GM12875 (cell line): Measurements from ENCODE around the gene GYS1.
"Not testable (repeated sequence)": the region's sequence is repeated elsewhere in the genome, so short reads cannot be mapped to it uniquely, and the experiment has no call there.

Experiments used
- H3K4me3 ChIP-seq: one replicate; pipeline ENCODE4 v1.5.1; 2011; ENCODE audit warnings: low read depth, low read length, control low read depth
- TF ChIP-seq, protein P1 (sequence below): IDR thresholded peaks from 2 replicates; pipeline ENCODE4 v1.5.1; 2011; ENCODE audit warnings: low read depth, mild to moderate bottlenecking, control low read depth, inconsistent platforms, low read length, moderate library complexity, borderline replicate concordance; ENCODE audit not compliant: insufficient read depth

The GYS1 gene

DNA sequence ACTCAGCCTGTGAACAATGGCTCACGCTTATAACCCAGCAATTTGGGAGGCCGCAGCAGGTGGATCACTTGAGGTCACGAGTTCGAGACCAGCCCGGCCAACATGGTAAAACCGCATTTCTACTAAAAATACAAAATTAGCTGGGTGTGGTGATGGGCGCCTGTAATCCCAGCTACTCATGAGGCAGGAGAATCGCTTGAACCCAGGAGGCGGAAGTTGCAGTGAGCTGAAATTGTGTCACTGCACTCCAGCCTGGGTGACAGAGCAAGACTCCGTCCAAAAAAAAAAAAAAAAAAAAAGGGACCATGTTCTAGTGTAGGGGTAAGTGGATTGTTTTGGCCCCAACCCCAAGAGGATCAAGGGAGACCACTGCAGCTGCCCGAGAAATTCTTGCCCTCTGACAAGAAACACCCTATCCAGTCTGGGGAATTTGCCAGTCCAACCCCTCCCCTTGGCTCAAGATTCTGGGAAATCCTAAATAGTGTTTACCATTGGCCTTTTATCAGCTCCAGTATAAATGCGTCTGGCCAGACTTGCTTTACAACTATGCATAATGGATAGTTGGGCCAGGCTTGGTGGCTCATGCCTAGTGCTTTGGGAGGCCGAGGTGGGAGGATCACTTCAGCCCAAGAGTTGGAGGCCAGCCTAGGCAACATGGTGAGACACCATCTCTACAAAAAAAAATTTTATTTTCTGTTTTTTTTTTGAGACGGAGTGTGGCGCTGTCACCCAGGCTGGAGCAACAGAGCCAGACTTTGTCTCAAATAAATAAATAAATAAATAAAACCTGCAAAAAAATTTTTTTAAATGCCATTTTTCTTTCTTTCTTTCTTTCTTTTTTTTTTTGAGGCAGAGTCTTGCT is 64.7 kb downstream of the GYS1 start:
- H3K4me3 ChIP-seq, result no peak overlapping the region

DNA sequence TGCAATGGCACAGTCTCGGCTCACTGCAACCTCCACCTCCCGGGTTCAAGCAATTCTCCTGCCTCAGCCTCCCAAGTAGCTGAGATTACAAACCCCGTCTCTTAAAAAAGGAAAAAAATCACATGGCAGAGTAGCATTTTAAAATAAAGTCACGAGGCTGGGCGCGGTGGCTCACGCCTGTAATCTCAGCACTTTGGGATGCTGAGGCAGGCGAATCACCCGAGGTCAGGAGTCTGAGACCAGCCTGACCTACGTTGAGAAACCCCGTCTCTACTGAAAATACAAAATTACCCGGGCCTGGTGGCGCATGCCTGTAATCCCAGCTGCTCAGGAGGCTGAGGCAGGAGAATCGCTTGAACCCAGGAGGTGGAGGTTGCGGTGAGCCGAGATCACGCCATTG is 65.4 kb downstream of the GYS1 start:
- H3K4me3 ChIP-seq, result not testable (repeated sequence)

More for the DNA sequence above, 64.7 kb downstream of the GYS1 start:
- TF ChIP-seq, protein P1, sequence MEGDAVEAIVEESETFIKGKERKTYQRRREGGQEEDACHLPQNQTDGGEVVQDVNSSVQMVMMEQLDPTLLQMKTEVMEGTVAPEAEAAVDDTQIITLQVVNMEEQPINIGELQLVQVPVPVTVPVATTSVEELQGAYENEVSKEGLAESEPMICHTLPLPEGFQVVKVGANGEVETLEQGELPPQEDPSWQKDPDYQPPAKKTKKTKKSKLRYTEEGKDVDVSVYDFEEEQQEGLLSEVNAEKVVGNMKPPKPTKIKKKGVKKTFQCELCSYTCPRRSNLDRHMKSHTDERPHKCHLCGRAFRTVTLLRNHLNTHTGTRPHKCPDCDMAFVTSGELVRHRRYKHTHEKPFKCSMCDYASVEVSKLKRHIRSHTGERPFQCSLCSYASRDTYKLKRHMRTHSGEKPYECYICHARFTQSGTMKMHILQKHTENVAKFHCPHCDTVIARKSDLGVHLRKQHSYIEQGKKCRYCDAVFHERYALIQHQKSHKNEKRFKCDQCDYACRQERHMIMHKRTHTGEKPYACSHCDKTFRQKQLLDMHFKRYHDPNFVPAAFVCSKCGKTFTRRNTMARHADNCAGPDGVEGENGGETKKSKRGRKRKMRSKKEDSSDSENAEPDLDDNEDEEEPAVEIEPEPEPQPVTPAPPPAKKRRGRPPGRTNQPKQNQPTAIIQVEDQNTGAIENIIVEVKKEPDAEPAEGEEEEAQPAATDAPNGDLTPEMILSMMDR, result no peak

DNA sequence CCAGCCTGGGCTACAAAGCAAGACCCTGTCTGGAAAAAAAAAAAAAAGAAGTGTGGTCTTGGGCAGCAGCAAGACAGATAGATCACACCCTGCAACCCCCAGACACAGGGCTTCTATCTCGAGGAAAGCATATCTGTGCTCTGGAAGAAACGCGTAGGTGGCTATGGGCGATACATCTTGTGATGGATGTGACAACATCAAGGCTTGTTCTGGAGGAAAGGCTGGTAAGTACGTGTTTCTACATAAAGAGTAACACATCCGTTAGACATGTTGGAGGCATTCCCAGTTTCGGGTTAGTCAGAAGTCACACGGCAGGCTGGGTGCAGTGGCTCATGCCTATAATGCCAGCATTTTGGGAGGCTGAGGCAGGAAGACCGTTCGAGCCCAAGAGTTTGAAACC is 66.2 kb downstream of the GYS1 start:
- H3K4me3 ChIP-seq, result no peak overlapping the region
- TF ChIP-seq, protein P1, result no peak

DNA sequence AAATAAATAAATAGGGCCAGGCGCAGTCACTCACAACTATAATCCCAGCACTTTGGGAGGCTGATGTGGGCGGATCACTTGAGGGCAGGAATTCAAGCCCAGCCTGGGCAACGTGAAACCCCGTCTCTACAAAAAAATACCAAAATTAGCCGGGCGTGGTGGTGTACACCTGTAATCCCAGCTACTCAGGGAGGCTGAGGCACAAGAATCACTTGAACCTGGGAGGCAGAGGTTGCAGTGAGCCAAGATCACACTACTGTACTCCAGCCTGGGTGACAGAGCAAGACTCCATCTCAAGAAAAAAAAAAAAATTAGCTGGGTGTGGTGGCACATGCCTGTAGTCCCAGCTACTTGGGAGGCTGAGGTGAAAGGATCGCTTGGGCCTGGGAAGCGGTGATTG is 67.2 kb downstream of the GYS1 start:
- H3K4me3 ChIP-seq, result not testable (repeated sequence)

DNA sequence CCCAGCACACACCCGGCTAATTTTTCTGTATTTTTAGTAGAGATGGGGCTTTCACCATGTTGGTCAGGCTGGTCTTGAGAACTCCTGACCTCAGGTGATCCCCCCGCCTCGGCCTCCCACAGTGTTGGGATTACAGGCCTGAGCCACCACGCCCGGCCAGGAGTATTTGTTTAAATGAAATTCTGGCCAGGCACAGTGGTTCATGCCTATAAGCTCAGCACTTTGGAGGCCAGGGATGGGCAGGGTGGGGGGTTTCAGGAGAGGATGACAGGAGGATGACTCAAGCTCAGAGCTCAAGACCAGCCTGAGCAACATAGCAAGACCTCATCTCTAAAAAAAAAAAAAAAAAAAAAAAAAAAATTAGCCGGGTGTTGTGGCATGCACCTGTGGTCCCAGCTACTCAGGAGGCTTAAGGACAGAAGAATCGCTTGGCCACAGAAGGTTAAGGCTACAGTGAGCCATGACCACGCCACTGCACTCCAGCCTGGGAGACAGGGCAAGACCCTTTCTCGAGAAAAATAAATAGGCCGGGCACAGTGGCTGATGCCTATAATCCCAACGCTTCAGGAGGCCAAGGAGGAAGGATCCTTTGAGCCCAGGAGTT is 67.8 kb downstream of the GYS1 start:
- no peak overlapping the region for H3K4me3 ChIP-seq
- TF ChIP-seq, protein P1, result no peak

DNA sequence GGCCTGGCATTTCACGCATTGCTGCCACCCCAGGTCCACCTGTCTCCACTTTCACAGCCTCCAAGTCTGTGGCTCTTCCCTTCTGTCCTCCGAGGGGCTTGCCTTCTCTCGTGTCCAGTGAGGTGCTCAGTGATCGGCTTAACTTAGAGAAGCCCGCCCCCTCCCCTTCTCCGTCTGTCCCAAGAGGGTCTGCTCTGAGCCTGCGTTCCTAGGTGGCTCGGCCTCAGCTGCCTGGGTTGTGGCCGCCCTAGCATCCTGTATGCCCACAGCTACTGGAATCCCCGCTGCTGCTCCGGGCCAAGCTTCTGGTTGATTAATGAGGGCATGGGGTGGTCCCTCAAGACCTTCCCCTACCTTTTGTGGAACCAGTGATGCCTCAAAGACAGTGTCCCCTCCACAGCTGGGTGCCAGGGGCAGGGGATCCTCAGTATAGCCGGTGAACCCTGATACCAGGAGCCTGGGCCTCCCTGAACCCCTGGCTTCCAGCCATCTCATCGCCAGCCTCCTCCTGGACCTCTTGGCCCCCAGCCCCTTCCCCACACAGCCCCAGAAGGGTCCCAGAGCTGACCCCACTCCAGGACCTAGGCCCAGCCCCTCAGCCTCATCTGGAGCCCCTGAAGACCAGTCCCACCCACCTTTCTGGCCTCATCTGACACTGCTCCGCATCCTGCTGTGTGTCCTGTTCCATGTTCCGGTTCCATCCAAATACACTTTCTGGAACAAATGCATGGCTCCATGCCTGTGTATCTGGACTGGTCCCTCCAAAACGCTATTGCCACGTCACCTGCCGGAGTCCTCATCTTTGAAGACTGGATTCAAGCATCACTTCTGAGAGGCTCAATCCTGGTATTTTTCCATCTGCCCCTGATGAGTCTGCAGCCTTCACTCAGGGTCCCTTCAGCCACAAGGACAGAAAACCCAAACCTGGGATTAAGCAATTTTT is 70.3 kb downstream of the GYS1 start:
- no peak overlapping the region for H3K4me3 ChIP-seq
- TF ChIP-seq, protein P1, result no peak

DNA sequence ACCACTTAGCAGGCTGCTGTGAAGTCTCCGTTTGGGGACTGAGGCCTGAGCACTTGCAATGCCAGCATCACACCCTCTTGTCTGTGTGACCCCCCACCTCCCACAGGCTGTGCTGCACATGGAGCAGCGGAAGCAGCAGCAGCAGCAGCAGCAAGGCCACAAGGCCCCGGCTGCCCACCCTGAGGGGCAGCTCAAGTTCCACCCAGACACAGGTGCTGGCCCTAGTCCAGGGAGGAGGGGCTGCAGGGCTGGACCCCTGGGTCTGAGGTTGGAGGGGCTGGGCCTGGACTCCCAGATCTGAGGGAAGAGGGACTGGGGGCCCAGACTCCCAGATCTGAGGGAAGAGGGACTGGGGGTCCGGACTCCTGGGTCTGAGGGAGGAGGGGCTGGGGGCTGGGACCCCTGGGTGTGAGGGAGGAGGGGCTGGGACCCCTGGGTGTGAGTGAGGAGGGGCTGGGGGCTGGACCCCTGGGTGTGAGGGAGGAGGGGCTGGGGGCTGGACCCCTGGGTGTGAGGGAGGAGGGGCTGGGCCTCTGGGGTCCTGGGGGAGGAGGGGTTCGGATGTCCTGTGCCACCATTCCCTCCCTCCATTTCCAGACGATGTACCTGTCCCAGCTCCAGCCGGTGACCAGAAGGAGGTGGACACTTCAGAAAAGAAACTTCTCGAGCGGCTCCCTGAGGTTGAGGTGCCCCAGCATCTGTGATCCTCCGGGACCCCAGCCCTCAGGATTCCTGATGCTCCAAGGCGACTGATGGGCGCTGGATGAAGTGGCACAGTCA is 71.2 kb downstream of the GYS1 start:
- H3K4me3 ChIP-seq, result no peak overlapping the region

More for the DNA sequence above, 71.2 kb downstream of the GYS1 start:
- TF ChIP-seq, protein P1, result no peak
